ENCODE data around the gene HCFC1.

DNA sequence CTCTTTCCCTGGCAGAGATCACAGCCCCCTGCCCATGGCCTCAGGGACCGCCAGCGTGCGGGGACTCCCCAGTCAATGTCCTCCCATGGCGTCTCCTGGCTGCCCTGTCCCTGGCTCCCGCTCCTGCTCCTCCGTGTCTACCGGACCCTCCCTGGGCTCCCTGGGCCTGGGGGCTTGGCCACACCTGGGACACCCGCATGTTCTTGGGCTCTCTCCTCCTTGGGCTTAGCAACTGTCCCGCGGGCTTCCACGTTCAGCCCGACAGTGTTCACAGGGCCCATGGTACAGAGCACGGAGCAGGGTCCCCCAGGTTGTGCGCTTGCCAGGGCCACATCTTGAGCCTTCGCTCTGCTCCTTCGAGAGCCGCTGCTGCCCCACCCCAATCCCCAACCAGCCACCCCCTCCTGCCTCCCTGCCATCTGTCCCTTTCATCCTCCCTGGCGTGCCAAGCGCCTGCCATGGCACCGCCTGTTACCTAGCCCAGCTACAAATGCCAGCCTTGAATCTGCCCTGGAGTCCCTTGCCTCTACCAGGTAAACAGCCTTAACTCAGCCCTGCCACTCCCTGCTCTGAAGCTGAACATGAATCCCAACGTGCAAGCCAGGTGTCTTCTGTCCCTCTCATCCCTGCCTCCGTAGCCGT is 63.3 kb downstream of the HCFC1 start:
- TF ChIP-seq EP300 (IDR thresholded peaks at IDR 0.05), result no peak
- TF ChIP-seq, protein P1, sequence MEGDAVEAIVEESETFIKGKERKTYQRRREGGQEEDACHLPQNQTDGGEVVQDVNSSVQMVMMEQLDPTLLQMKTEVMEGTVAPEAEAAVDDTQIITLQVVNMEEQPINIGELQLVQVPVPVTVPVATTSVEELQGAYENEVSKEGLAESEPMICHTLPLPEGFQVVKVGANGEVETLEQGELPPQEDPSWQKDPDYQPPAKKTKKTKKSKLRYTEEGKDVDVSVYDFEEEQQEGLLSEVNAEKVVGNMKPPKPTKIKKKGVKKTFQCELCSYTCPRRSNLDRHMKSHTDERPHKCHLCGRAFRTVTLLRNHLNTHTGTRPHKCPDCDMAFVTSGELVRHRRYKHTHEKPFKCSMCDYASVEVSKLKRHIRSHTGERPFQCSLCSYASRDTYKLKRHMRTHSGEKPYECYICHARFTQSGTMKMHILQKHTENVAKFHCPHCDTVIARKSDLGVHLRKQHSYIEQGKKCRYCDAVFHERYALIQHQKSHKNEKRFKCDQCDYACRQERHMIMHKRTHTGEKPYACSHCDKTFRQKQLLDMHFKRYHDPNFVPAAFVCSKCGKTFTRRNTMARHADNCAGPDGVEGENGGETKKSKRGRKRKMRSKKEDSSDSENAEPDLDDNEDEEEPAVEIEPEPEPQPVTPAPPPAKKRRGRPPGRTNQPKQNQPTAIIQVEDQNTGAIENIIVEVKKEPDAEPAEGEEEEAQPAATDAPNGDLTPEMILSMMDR (IDR thresholded peaks at IDR 0.05), result no peak
- no peak for TF ChIP-seq POLR2A (IDR thresholded peaks at IDR 0.05)

Measured in ovary (tissue), 3 donors.